MCF 10A (cell line): Measurements from ENCODE around the gene RPTOR. TPM values are rescaled to one million over a fixed set of nuclear protein-coding genes. Genes with fewer than 3 reads are reported as not detected.

Experiments used
- BruUV-seq: library from RNA; stranded (reverse); fragments of 400-500 nt; replicated peaks from 2 replicates; lab custom pipeline; 2021; lab: Mats Ljungman, UMichigan
- CTCF ChIA-PET: fragments of 300-600 bp; sonication (Branson Sonifier 250); formaldehyde crosslinking; extraction: SDS; loops from one replicate; lab custom pipeline; 2021; ENCODE audit warnings: antibody characterized with exemption, inconsistent platforms; lab: Yijun Ruan, JAX
- POLR2A ChIA-PET: fragments of 300-600, 350-650 bp; sonication (Branson Sonifier 250); formaldehyde crosslinking; extraction: SDS; loops from one replicate; lab custom pipeline; 2020; ENCODE audit warnings: antibody characterized with exemption, inconsistent platforms; lab: Yijun Ruan, JAX
- DNase-seq: peaks from one replicate; pipeline ENCODE4 v3.0.0-alpha.2; 2018; ENCODE audit not compliant: unreplicated experiment
- H3K27ac Mint-ChIP-seq: one replicate; pipeline ENCODE4 v1.8.0; 2022; ENCODE audit warnings: mild to moderate bottlenecking, low read depth, mixed read lengths; ENCODE audit not compliant: unreplicated experiment
- H3K27me3 Mint-ChIP-seq: one replicate; pipeline ENCODE4 v1.8.0; 2022; ENCODE audit warnings: mixed read lengths; ENCODE audit not compliant: insufficient read depth, unreplicated experiment
- H3K36me3 Mint-ChIP-seq: one replicate; pipeline ENCODE4 v1.8.0; 2022; ENCODE audit warnings: mild to moderate bottlenecking, moderate library complexity, mixed read lengths; ENCODE audit not compliant: insufficient read depth, unreplicated experiment
- H3K4me1 Mint-ChIP-seq: one replicate; pipeline ENCODE4 v1.8.0; 2022; ENCODE audit warnings: mixed read lengths; ENCODE audit not compliant: insufficient read depth, unreplicated experiment
- H3K4me3 Mint-ChIP-seq: one replicate; pipeline ENCODE4 v1.8.0; 2022; ENCODE audit warnings: mild to moderate bottlenecking, moderate library complexity, mixed read lengths; ENCODE audit not compliant: unreplicated experiment
- H3K9me3 Mint-ChIP-seq: one replicate; pipeline ENCODE4 v1.8.0; 2022; ENCODE audit warnings: mixed read lengths; ENCODE audit not compliant: unreplicated experiment
- CTCF ChIP-seq: fragments of 200-600 bp; IDR thresholded peaks from one replicate; pipeline ENCODE4 v1.8.0; 2022; ENCODE audit warnings: antibody characterized with exemption, mild to moderate bottlenecking; ENCODE audit not compliant: unreplicated experiment
- intact Hi-C: fragments of 100-400 bp; cut with micrococcal nuclease; formaldehyde crosslinking; loops from 2 replicates; pipeline ENCODE4 v1.14.1; 2022
- total RNA-seq: library from RNA; stranded (reverse); gene quantifications from 2 replicates; pipeline ENCODE4 v1.2.3, GENCODE V29; 2022

The RPTOR gene
- total RNA-seq, 1 experiment from 2014 or later = 41.3 TPM

GRCh38 chr17:80948976-80949450 is 404.4 kb downstream of the RPTOR start:
- no peak for TF ChIP-seq CTCF
- no TSS peak for BruUV-seq
- H3K27me3 Mint-ChIP-seq = no peaks in the 10 kb centered on the region
- no peak overlapping the region for H3K4me3 Mint-ChIP-seq
- CTCF ChIA-PET = no interaction called here
- H3K4me1 Mint-ChIP-seq = no peaks in the 10 kb centered on the region
- peaks cover 7% of the 10 kb centered on the region for H3K36me3 Mint-ChIP-seq
- intact Hi-C loops = no loop called here
- no peak overlapping the region for H3K27ac Mint-ChIP-seq
- no peaks in the 10 kb centered on the region for H3K9me3 Mint-ChIP-seq
- POLR2A ChIA-PET = no interaction called here
- no peak for DNase-seq

GRCh38 chr17:80949451-80950421 is 405.1 kb downstream of the RPTOR start:
- H3K4me3 Mint-ChIP-seq = no peak overlapping the region
- BruUV-seq = no TSS peak
- H3K27ac Mint-ChIP-seq = no peak overlapping the region
- H3K27me3 Mint-ChIP-seq = no peaks in the 10 kb centered on the region
- H3K4me1 Mint-ChIP-seq = no peaks in the 10 kb centered on the region
- intact Hi-C loops = no loop called here
- H3K9me3 Mint-ChIP-seq = no peaks in the 10 kb centered on the region
- ChIA-PET CTCF (no interaction called here), POLR2A (interaction anchor here (0.7 kb wide), 1 partner anchor 1050 kb away, joined by 3 read pairs; no protein-coding TSS in a partner anchor)
- no peak for TF ChIP-seq CTCF
- no peak for DNase-seq
- H3K36me3 Mint-ChIP-seq = peaks cover under 1% of the 10 kb centered on the region

- POLR2A ChIA-PET = interaction anchor here (0.7 kb wide), 1 partner anchor 1051 kb away, joined by 3 read pairs; no protein-coding TSS in a partner anchor
- BruUV-seq = no TSS peak
- H3K27me3 Mint-ChIP-seq = no peaks in the 10 kb centered on the region
- H3K27ac Mint-ChIP-seq = no peak overlapping the region
- CTCF ChIA-PET = interaction anchor here (0.5 kb wide), 1 partner anchor 376 kb away, joined by 3 read pairs; no protein-coding TSS in a partner anchor
- DNase-seq = no peak
- H3K4me1 Mint-ChIP-seq = no peaks in the 10 kb centered on the region
- H3K4me3 Mint-ChIP-seq = no peak overlapping the region
- intact Hi-C loops = no loop called here
- H3K9me3 Mint-ChIP-seq = no peaks in the 10 kb centered on the region
- peaks cover 6% of the 10 kb centered on the region for H3K36me3 Mint-ChIP-seq
- no peak for TF ChIP-seq CTCF
Measured at GRCh38 chr17:80950466-80951120, 406.0 kb downstream of the RPTOR start.
